Measurements from ENCODE around the gene PRPS2. TPM values are rescaled to one million over a fixed set of nuclear protein-coding genes. Genes with fewer than 3 reads are reported as not detected.

Gene PRPS2
- polyA plus RNA-seq, 1 of the 3 experiments (the other 2 are of a cell fraction) = 11.1 TPM

- H4K20me1 ChIP-seq (ENCODE audit: insufficient read depth) = no peaks in the 10 kb centered on the region
- H2AFZ ChIP-seq (ENCODE audit: low read depth) = no peak overlapping the region
- H3K27ac ChIP-seq (ENCODE audit: low read depth in 2 of 2, low read length in 1 of 2) = no peak overlapping the region
- no peaks in the 10 kb centered on the region for H3K9me3 ChIP-seq
- H3K9ac ChIP-seq = no peak overlapping the region
- WGBS (ENCODE audit: low lambda C conversion rate) = 10% methylated on average over 2 of the region's 2 CpGs
- DNase-seq = no peak
- H3F3A ChIP-seq (replicated peaks; ENCODE audit: insufficient read depth) = no peaks in the 10 kb centered on the region
- no peaks in the 10 kb centered on the region for H3K36me3 ChIP-seq (replicated peaks in 1 of 2; ENCODE audit: control insufficient read depth in 1 of 2, insufficient read depth in 2 of 2, low read length in 1 of 2)
- no peaks in the 10 kb centered on the region for H3K79me2 ChIP-seq (ENCODE audit: insufficient read depth)
- H3K4me1 ChIP-seq (ENCODE audit: control insufficient read depth in 1 of 2, insufficient read depth in 2 of 2, low read depth in 1 of 2, low read length in 1 of 2) = no peaks in the 10 kb centered on the region
- ChIA-PET POLR2A (no interaction called here), CTCF (no interaction called here)
- H3K4me2 ChIP-seq = no peak overlapping the region
- no peak for TF ChIP-seq MAX (IDR thresholded peaks at IDR 0.05; ENCODE audit: low read depth)
- no peak for TF ChIP-seq REST (IDR thresholded peaks at IDR 0.05; ENCODE audit: low read depth, low read length)
- TF ChIP-seq MEF2A (IDR thresholded peaks at IDR 0.05; ENCODE audit: borderline replicate concordance, low read depth) = no peak
- TF ChIP-seq RCOR1 (IDR thresholded peaks at IDR 0.05; ENCODE audit: low read length) = no peak
- TF ChIP-seq POLR2AphosphoS5 (IDR thresholded peaks at IDR 0.05; ENCODE audit: low read depth, low read length) = no peak
- TF ChIP-seq TAF1 (IDR thresholded peaks at IDR 0.05; ENCODE audit: borderline replicate concordance, low read depth, low read length) = no peak
- TF ChIP-seq FOXJ3 (CRISPR knock-in tag; IDR thresholded peaks at IDR 0.05) = no peak
- no peak for TF ChIP-seq ELF1 (IDR thresholded peaks at IDR 0.05)
- H3K4me3 ChIP-seq (ENCODE audit: low read depth in 2 of 2, low read length in 1 of 2) = no peak overlapping the region
- H3K9me2 ChIP-seq = no peaks in the 10 kb centered on the region
- H3K27me3 ChIP-seq (ENCODE audit: insufficient read depth) = no peaks in the 10 kb centered on the region; the same call in 1 of the 2 replicates
Measured at GRCh38 chrX:12843061-12843667, 52.0 kb downstream of the PRPS2 start.

- H3K27ac ChIP-seq (ENCODE audit: low read depth in 2 of 2, low read length in 1 of 2) = no peak overlapping the region
- H3K9me2 ChIP-seq = no peaks in the 10 kb centered on the region
- no peaks in the 10 kb centered on the region for H3K79me2 ChIP-seq (ENCODE audit: insufficient read depth)
- H3F3A ChIP-seq (replicated peaks; ENCODE audit: insufficient read depth) = no peaks in the 10 kb centered on the region
- DNase-seq = no peak
- H3K4me2 ChIP-seq = no peak overlapping the region
- no peaks in the 10 kb centered on the region for H3K9me3 ChIP-seq
- ChIA-PET POLR2A (no interaction called here), CTCF (no interaction called here)
- H4K20me1 ChIP-seq (ENCODE audit: insufficient read depth) = no peaks in the 10 kb centered on the region
- H3K4me1 ChIP-seq (ENCODE audit: control insufficient read depth in 1 of 2, insufficient read depth in 2 of 2, low read depth in 1 of 2, low read length in 1 of 2) = no peaks in the 10 kb centered on the region
- no peaks in the 10 kb centered on the region; the same call in 1 of the 2 replicates for H3K27me3 ChIP-seq (ENCODE audit: insufficient read depth)
- no peak overlapping the region for H2AFZ ChIP-seq (ENCODE audit: low read depth)
- H3K9ac ChIP-seq = no peak overlapping the region
- H3K36me3 ChIP-seq (replicated peaks in 1 of 2; ENCODE audit: control insufficient read depth in 1 of 2, insufficient read depth in 2 of 2, low read length in 1 of 2) = no peaks in the 10 kb centered on the region
- WGBS (ENCODE audit: low lambda C conversion rate) = 21% methylated on average over 6 of the region's 6 CpGs
- TF ChIP-seq MAX (IDR thresholded peaks at IDR 0.05; ENCODE audit: low read depth) (no peak), RXRA (IDR thresholded peaks at IDR 0.05; ENCODE audit: borderline replicate concordance, low read depth) (no peak), YY1 (IDR thresholded peaks at IDR 0.05; ENCODE audit: low read depth) (no peak), FOXJ3 (CRISPR knock-in tag; IDR thresholded peaks at IDR 0.05) (no peak), NRF1 (IDR thresholded peaks at IDR 0.05; ENCODE audit: low read depth, low read length) (no peak), USF2 (IDR thresholded peaks at IDR 0.05; ENCODE audit: borderline replicate concordance, low read depth, low read length) (no peak)
- H3K4me3 ChIP-seq (ENCODE audit: low read depth in 2 of 2, low read length in 1 of 2) = no peak overlapping the region
Measured at GRCh38 chrX:12843668-12844279, 52.6 kb downstream of the PRPS2 start.
